Activated CD8-positive, alpha-beta memory T cell treated with anti-CD3 and anti-CD28 coated beads, Interleukin-2, amount 10 ng/mL, durations not matched to agents 7 days and 5 days (primary cell): ENCODE data around the gene AATF. TPM values are rescaled to one million over a fixed set of nuclear protein-coding genes. Genes with fewer than 3 reads are reported as not detected.

Experiments used
- microRNA-seq: library from miRNA; unstranded; fragments of <30 nt; microRNA quantifications from one replicate; pipeline ENCODE4 v1.2.0, GENCODE V29; 2022
- total RNA-seq, 2 experiments: library from RNA; stranded (reverse); gene quantifications; one replicate each; pipeline ENCODE4 v1.2.3, GENCODE V29; 2021

The AATF gene
- total RNA-seq, 2 experiments from 2014 or later, result 78.7 to 84.5 TPM

Small RNA genes within 50 kb of the gene (microRNA-seq; reads per million reads assigned to microRNA genes)
- not detected for gene MIR2909

Other genes starting within 250 kb of the AATF start
- gene LHX1, start 11.5 kb upstream of the AATF start, total RNA-seq, result under 1 TPM in 1 of 2 experiments, not detected in 1; 0.66 TPM